Measurements from ENCODE around the gene NCOA7.
"Not testable (repeated sequence)": the region's sequence is repeated elsewhere in the genome, so short reads cannot be mapped to it uniquely, and the experiment has no call there.

NCOA7 gene

GRCh38 chr6:125950716-125951115, 160.0 kb downstream of the NCOA7 start:
- not testable (repeated sequence) for DNase-seq

- no peak for DNase-seq
Observed at GRCh38 chr6:125951323-125951722, 160.6 kb downstream of the NCOA7 start.

- no peak for DNase-seq
Observed at GRCh38 chr6:125952764-125953501, 162.2 kb downstream of the NCOA7 start.

- DNase-seq: no peak
Observed at GRCh38 chr6:125953502-125953875, 162.7 kb downstream of the NCOA7 start.

- no peak for DNase-seq
Observed at GRCh38 chr6:125954735-125955339, 164.1 kb downstream of the NCOA7 start.

- no peak for DNase-seq
Observed at GRCh38 chr6:125955973-125956372, 165.2 kb downstream of the NCOA7 start.

- peak; percentile 94 to 98 (median 97) for DNase-seq
Observed at GRCh38 chr6:125956506-125957390, 166.0 kb downstream of the NCOA7 start, which contains the start of gene HINT3. Gene HINT3, plus strand, starts transcription at chr6:125956770. Its CDS starts 208 bp downstream, at chr6:125956978.

GRCh38 chr6:125957391-125957693, 166.6 kb downstream of the NCOA7 start:
- DNase-seq: no peak

- no peak for DNase-seq
Observed at GRCh38 chr6:125957845-125958244, 167.1 kb downstream of the NCOA7 start.

GRCh38 chr6:125959041-125959440, 168.3 kb downstream of the NCOA7 start:
- no peak for DNase-seq

GRCh38 chr6:125961117-125961516, 170.4 kb downstream of the NCOA7 start:
- no peak for DNase-seq

GRCh38 chr6:125962900-125963497, 172.2 kb downstream of the NCOA7 start:
- DNase-seq: no peak

- DNase-seq: no peak
Observed at GRCh38 chr6:125963817-125964216, 173.1 kb downstream of the NCOA7 start.

- no peak for DNase-seq
Observed at GRCh38 chr6:125966569-125966968, 175.8 kb downstream of the NCOA7 start.

- no peak for DNase-seq
Observed at GRCh38 chr6:125968493-125968892, 177.7 kb downstream of the NCOA7 start.

GRCh38 chr6:125970760-125971159, 180.0 kb downstream of the NCOA7 start:
- no peak for DNase-seq

- not testable (repeated sequence) for DNase-seq
Observed at GRCh38 chr6:125972478-125972877, 181.7 kb downstream of the NCOA7 start.

GRCh38 chr6:125974214-125974866, 183.6 kb downstream of the NCOA7 start:
- peak in 1 of 5 donors; percentile 56 for DNase-seq

- no peak for DNase-seq
Observed at GRCh38 chr6:125979101-125979500, 188.3 kb downstream of the NCOA7 start.

All from T-helper 1 cell (primary cell).